Stimulated activated CD4-positive, alpha-beta T cell treated with anti-CD3 and anti-CD28 coated beads, Interleukin-15, amount 100 ng/mL, for 24 hours (primary cell): ENCODE results near the gene NEU1.
"Not testable (repeated sequence)": the region's sequence is repeated elsewhere in the genome, so short reads cannot be mapped to it uniquely, and the experiment has no call there.

Source experiments
- DNase-seq: peaks from one replicate; pipeline ENCODE4 v3.0.0-alpha.2; 2020

The NEU1 gene

GRCh38 chr6:31871046-31871659 lies 8.5 kb upstream of the NEU1 start:
- DNase-seq, result no peak

DNA sequence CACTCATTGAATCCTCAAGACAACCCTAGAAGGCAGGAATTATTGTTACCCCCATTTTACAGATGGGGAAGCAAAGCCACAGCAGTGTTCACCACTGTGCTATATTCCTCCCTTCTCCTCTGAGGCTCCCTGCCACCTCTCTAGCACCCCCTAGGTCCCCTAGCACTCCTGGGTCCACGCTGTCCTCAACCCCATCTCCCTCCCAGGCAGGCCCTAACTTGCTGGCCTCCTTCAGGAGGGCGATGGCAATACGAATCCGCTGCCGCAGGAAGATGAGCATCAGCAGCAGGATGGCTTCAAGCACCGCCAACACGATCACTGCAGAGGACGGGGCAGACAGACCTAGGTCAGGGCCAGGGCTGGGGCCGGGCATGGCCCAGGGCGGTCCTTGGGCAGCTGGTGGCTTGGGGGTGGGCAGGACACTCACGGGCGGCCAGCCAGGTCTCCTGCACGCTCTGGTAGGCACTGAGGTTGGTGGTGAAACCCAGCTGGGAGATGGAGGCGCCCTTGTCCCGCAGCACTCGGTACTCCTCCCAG lies 7.8 kb upstream of the NEU1 start:
- DNase-seq, result no peak

DNA sequence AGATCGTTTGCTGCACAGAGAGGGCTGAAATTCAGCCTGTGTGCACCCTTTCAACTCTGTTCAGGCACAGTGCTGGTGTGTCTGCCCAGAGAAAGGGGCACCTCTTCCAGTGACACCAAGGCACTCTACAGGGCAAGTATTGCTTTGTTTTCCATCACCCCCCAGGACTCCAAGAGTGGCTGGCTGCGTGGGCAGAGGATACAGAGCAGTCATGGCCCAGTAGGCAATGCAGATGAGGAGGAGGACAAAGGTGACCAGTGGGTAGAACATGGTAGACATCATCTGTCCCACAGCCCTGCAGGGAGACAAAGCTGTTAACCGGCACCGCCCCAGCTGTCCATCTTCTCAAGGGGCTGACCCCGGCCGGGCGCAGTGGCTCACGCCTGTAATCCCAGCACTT lies 6.7 kb upstream of the NEU1 start:
- no peak for DNase-seq

DNA sequence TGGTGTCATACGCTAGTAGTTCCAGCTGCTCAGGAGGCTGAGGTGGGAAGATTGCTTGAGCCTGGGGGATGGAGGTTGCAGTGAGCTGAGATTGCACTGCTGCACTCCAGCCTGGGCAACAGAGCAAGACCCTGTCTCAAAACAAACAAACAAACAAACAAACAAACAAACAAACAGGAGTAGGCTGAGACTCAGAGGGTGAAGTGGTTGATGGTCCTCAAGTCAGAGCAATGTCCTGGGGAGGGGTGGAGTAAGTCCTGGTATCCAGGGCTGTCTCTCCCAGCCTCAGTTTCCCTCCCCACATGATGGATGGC lies 6.0 kb upstream of the NEU1 start:
- not testable (repeated sequence) for DNase-seq

- DNase-seq, result no peak
Measured at GRCh38 chr6:31865205-31866118, 2.8 kb upstream of the NEU1 start.

GRCh38 chr6:31864818-31865204 lies 2.2 kb upstream of the NEU1 start:
- no peak for DNase-seq

DNA sequence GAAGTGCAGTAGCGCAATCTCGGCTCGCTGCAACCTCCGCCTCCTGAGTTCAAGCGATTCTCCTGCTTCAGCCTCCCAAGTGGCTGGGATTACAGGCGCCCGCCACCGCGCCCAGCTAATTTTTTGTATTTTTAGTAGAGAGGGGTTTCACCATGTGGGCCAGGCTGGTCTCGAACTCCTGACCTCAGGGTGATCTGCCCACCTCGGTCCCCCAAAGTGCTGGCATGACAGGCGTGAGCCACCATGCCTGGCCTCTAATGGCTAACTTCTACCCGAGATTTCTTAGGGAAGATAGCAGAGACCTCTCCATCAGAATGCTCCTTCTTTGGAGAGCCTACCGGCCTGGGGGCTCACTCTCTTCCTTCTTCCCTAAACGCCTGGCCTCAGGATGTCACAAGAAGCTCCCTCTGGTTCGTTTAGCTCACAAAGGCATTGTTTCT lies 1.5 kb upstream of the NEU1 start:
- DNase-seq, result peak; percentile 12

- no peak for DNase-seq
Measured at GRCh38 chr6:31861919-31862343, 690 bp downstream of the NEU1 start.

GRCh38 chr6:31861150-31861549 lies 1.5 kb downstream of the NEU1 start:
- no peak for DNase-seq

- no peak for DNase-seq
Measured at GRCh38 chr6:31860349-31860748, 2.3 kb downstream of the NEU1 start.

- no peak for DNase-seq
Measured at GRCh38 chr6:31859923-31860322, 2.7 kb downstream of the NEU1 start.

DNA sequence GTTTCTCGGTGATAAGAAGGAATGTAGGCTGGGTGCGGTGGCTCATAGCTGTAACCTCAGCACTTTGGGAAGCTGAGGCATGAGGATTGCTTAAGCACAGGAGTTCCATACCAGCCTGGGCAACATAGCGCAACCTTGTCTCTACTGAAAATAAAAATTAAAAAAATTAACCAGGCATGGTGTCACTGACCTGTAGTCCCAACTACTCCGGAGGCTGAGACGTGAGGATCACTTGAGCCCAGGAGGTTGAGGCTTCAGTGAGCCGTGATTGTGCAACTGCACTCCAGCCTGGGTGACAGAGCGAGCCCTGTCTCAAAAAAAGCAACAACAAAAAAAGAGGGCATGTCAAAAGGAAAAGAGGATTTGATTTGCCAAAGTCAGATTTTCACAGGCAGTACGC lies 3.9 kb downstream of the NEU1 start:
- no peak for DNase-seq

- DNase-seq, result not testable (repeated sequence)
Measured at GRCh38 chr6:31857774-31858173, 4.8 kb downstream of the NEU1 start.

GRCh38 chr6:31851980-31852718 lies 10.5 kb downstream of the NEU1 start:
- not testable (repeated sequence) for DNase-seq

GRCh38 chr6:31851485-31851832 lies 11.2 kb downstream of the NEU1 start:
- no peak for DNase-seq

- no peak for DNase-seq
Measured at GRCh38 chr6:31850765-31851484, 11.7 kb downstream of the NEU1 start.

GRCh38 chr6:31847276-31847978 lies 15.2 kb downstream of the NEU1 start:
- DNase-seq, result no peak

DNA sequence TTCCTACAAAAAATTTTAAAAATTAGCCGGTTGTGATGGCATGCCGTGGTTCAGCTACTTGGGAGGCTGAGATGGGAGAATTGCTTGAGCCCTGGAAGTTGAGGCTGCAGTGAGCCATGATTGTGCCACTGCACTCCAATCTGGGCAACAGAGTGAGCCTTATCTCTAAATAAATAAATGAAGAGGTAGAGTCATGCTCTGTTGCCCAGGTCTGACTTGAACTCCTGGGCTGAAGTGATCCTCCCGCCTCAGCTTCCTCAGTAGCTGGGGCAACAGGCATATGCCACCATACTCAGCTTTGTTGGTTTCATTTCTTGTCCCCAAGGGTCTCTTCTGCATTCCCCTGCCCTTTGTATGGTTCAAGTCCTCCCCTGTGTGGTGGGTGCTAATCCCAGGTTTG lies 18.1 kb downstream of the NEU1 start:
- no peak for DNase-seq

GRCh38 chr6:31842053-31842452 lies 20.6 kb downstream of the NEU1 start:
- peak; percentile 38 for DNase-seq

DNA sequence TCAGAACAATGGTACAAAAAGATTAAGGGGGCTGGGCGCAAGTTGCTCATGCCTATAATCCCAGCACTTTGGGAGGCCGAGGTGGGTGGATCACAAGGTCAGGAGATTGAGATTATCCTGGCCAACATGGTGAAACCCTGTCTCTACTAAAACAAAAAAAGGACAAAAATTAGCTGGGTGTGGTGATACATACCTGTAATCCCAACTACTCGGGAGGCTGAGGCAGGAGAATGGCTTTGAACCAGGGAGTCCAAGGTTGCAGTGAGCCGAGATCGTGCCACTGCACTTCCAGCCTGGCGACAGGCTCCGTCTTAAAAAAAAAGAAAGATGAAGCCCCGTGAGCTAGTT lies 22.9 kb downstream of the NEU1 start:
- not testable (repeated sequence) for DNase-seq

GRCh38 chr6:31838968-31839367 lies 23.7 kb downstream of the NEU1 start:
- DNase-seq, result peak; percentile 17

GRCh38 chr6:31838114-31838553 lies 24.5 kb downstream of the NEU1 start:
- DNase-seq, result not testable (repeated sequence)
